GM15510 (cell line): ENCODE results near the gene SLC6A6.

ENCODE experiments used
- POLR2A ChIP-seq: IDR thresholded peaks from 3 replicates; pipeline ENCODE4 v1.6.1; 2011; ENCODE audit warnings: borderline replicate concordance; ENCODE audit not compliant: insufficient read length; ENCODE audit errors: extremely low read depth

SLC6A6 gene

DNA sequence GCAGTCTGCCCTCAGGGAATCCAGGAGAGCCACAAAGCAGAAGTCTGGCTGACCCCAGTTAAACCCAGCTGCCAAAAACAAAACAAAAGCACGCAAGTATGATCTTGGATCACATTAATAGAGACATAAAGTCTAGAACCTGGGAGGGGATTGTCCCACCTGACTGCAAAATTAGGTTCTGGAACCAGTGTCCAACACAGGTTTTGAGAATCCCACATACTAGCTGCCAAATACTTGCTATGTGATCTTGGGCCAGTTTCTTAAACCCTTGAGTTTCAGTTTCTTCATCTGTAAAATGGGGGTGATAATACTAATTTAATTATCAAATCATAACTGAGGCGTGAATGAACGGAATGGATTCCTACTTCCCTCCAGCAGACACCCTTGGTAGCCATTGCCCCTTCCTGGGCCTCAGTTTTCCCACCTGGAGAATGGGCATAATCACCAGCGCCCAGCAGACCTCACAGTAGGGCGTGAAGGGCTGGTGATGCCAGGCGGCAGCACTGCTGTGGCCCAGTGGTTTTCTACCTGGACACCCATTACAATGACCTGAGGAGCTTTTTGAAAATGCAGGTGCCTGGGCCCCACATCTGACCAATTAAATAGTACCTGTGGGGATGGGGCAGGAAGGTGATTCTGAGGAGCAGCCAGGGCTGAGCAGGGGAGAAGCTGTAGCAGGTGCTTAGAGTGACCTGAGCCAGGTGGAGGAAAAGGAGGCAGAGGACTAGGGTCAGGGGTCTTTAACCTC, 105.5 kb downstream of the SLC6A6 start:
- no peak for TF ChIP-seq POLR2A

DNA sequence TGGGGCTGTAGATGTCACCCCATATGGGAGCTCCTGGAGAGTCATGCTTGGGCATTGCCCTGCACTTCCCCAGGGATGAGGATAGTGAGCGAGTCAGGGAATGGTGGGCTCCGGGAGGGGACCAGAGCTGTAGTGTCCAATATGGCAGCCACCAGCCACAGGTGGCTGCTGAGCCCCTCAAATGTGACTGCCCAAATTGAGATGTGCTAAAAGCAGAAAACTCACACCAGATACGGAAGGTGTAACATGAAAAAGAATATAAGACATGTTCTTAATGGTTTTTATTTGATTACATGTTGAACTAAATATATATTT, 106.1 kb downstream of the SLC6A6 start:
- no peak for TF ChIP-seq POLR2A

DNA sequence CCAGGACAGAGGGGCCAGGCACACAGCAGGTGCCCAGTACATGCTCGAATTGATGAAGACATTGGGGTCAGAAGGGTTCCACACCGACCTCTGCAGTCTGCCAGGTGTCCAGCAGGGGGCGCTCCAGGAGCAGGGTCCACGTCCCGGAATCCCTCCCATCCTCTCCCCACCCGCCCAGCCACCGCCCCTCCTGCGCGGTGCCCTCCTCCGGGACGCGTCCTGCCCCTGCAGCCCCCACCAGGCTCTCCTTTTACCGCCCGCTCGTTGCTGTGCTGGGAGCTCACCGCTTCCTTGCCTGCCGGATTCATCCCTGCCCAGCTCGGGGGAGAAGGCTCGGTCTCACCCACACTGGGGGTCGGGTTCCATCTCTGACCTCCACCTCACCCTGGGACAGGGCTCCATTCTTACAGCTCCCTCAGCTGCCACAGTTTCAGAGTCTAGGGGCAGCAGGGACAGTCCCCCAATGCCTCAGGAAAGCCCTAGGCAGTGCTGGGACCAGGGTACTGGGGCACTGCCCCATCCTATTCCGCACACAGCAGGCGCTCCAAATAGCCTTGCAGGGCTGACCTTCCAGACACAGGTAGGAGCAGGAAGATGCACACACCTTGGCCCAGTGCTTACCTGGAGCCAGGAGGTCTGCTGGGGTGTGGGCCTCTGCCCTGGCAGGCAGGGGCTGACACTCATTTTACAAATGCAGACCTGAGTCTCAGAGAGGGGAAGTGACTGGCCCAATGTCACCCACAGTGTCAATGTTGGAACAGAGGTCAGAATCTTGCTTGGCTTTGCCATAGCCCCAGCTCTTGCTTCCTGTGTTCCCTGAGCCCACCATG, 106.8 kb downstream of the SLC6A6 start:
- TF ChIP-seq POLR2A = no peak

DNA sequence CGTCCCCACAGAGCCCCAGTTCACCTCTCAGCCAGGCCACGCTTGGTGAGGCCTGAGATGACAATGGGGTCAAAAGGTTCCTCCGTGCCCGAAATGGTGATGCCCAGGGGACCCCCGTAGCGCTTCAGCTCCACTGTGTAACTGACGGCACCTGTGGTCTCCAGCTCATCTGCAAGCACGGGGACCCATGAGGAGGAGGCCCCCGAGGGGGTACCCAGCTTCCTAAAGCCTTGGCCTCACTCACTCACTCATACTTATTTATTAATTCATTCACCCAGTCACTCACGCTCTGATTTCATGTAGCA, 107.3 kb downstream of the SLC6A6 start:
- no peak for TF ChIP-seq POLR2A

DNA sequence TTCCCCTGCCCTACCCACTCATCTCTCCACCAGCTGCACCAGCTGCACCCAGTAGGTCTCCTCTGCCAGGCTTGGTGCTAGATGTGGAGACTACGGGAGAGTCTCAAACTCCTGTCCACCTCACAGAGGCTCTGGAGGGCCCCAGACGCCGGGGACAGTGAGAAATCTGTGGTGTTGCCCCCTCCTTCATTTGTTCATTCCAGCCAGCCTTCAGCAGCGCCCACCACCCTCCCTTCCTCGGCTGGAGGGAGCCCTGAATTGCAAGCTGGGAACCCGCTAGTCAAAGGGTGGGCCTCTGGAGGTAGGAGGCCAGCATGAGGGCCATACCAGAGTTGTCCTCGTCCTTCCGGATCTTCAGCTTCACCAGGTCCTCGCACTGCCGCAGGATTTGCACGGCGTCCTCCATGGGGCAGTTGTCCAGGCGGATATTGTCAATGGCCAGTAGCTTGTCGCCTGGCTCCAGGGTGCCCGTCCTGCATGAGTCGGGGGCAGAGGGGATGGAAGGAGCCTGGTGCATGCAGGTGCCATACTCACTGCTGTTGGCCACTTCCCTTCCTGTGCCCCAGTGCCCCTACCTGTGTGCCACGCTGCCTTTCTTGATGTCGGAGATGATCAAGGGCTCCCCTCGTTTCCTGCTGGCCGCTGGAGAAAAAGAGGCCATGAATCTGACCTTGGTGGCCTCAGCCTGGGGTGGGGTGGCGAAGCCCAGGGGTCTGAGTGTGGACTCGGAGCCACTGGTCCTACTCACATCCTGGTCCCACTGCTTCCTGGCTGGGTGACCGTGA, 108.6 kb downstream of the SLC6A6 start:
- no peak for TF ChIP-seq POLR2A

DNA sequence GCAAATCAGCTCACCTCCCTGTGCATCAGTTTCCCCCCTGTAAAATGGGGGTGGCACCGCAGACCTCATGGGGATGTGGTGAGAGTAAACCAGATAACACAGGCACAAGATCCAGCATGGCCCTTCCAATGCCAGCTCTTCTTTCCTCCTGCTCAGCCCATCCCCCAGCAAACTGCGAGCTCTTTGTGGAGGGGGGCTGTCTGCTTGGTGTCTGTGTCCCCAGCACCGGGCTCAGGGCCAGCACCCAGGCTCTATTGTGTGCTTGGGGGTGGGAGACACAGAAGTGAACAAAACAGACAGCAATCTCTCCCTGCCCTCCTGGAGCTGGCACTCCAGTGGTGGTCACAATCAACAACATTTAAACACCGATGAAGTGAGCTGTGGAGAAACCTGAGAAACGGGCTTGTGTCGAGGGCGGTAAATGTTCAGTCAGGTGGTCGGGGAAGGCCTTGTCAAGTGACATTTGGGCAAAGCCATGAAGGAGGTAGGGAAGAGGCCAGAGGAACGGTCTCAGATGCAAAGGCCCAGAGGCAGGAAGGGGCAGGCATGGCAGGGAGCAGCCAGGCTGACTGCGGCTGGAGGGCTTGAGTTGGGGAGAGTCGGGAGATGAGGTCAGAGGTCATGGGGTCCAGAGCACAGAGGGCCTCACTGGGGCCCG, 109.3 kb downstream of the SLC6A6 start:
- no peak for TF ChIP-seq POLR2A

- TF ChIP-seq POLR2A = no peak
These were observed 110.0 kb downstream of the SLC6A6 start for GRCh38 chr3:14512281-14512941.

DNA sequence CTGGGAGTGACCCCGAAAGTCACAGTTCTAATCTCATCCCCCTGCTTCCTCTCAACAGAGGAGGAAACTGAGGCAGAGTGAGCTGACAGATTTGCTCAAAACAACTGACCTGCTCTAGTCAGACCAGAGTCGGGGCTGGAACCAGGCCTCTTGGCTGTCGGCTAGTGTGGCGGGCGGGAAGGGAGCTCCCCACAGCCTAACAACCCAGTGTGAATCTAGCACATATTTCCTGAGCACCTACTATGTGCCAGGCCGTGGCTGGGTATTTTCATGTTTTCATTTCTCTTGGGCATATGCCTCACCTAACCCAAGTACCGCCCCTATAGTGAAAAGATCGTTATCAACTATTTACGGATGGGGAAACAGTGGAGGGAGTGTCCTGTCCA, 110.5 kb downstream of the SLC6A6 start:
- no peak for TF ChIP-seq POLR2A

GRCh38 chr3:14513566-14514322, 111.3 kb downstream of the SLC6A6 start:
- TF ChIP-seq POLR2A = no peak

DNA sequence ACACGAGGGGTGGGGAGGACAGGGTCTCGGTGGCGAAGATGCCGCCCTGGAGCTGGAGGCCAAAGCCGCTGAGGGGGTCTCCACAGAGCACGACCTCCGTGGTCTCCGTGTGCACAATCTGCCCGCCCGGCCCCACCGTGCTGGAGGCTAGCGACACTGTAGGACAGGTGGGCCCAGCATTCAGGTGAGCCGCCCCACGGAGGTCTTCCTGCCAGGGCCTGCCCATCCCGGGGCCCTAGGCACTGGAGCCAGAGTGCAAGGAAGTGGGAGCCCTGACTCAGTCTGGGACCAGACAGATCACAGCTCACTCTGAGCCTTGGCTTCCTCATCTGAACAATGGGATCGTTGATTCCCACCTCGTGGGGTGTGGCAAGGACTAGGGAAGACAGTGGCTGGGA, 111.9 kb downstream of the SLC6A6 start:
- no peak for TF ChIP-seq POLR2A

DNA sequence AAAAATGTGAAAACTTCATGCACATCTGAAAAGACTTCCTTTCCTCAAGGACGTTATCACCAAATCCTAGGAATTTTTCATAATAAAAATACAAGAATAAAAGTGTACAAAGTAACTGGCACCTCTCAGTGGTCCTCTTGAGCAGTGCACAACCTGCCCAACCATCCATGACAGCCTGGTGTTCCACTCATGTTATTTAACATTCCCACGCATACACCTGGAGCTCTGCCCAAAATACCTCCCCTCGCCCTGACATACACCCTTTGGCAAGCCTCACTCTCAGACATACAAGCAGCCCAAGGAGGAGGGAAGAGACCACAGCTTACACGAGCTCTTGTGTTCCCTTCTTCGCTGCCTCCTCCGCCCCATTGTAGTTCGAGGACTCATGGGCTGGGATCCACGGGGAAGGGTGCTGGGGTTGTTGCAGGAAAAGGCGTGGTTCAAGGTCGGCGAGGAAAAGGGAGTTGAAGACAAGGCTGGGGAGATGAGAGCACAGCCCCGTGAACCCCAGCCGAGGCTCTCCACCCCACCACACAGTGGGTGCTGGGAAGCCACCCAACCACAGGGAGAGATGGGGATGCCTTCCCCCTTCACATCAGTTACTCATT, 114.4 kb downstream of the SLC6A6 start:
- TF ChIP-seq POLR2A = no peak

DNA sequence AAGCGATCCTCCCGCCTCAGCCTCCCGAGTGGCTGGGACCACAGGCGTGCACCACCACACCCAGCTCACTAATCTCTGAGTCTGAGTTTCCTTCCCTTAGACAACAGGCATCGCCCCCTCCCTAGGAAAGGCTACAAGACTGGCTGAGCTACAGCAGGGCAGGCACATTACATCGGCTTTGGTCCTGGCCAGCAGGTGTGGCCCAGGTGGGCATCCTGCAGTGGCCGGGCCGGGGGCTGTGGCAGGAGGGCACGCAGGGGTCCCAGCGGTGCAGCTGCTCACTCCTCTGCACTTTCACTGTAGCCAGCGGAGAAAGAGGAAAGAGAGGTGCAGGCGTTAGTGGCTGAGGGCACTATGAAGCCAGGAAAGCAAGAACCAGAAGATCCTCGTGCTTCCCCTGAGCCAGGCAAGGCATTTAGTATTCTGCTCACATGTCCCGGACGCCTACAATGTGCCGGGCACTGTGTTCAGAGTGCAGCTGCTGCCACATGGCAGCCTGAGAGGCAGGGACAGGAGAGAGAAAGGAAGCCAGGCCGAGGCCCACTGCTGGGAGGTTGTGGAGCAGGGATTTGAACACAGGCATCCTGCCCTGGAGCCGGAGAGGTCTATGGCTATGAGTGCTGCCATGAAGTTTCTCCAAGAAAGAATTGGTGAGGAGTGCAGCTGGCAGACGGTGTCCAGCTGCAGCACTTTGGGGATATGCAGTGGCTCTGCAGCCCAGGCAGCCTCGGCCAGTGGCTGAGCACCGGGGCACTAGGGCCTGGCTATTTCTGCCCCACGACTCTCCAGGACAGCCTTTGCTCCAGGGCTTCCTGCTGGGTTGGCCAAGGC, 115.4 kb downstream of the SLC6A6 start:
- no peak for TF ChIP-seq POLR2A

- TF ChIP-seq POLR2A = no peak
These were observed 116.0 kb downstream of the SLC6A6 start for GRCh38 chr3:14518432-14518802.

DNA sequence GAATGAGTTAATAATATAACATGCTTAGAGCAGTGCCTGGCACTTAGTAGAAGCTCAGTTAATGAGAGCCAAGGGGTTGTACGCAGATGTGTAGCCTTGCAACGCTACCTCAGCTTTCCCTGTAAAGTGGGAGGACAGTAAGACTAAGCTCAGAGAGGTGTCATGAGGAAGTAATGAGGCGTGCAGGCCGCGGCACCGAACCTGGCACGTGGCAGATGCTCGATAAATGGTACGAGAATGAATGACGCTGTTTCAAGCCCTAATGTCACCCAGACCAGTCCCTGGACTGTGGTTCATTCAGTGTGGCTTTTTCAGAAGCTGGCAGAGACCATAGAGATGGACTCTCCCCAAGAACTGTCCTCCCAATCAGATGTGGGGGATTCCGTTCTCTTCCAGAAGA, 116.5 kb downstream of the SLC6A6 start:
- no peak for TF ChIP-seq POLR2A

DNA sequence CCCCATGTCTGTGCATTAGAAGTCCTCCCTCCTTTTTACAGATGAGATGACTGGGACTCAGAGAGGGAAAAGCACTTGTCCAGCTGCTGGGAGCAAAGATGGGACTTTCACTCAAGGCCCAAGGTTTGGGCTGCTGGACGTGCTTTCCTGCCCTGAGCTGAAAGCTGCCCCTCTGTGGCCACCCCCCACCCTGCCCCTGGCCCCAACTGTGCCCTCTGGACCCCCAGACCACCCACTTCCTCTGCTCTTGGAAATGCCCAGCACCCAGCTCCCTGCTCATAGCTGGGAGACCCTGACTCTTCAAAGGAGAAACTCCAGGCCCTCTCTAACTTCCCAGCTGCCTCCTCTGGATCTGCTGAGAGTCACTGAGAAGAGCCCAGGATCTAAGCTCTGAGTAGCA, 117.0 kb downstream of the SLC6A6 start:
- no peak for TF ChIP-seq POLR2A
